ENCODE data around the gene SLC39A7.

GRCh38 chr6:33211666-33212422, 11.2 kb downstream of the SLC39A7 start:
- TF ChIP-seq SUZ12 (IDR thresholded peaks at IDR 0.05; ENCODE audit: extremely low read depth, insufficient read depth, insufficient read length), result no peak
- no peak for TF ChIP-seq ZNF274 (IDR thresholded peaks at IDR 0.05; ENCODE audit: low read depth, low read length)
- no peak for TF ChIP-seq YY1 (IDR thresholded peaks at IDR 0.05; ENCODE audit: insufficient read depth, insufficient read length)

Data from NT2/D1 (cell line).